Measurements from ENCODE around the gene FAM234B. TPM values are rescaled to one million over a fixed set of nuclear protein-coding genes. Genes with fewer than 3 reads are reported as not detected.
A peak's percentile ranks its signal among the peaks of the same experiment; 100 is the strongest.

Gene FAM234B
- total and polyA plus RNA-seq, 4 donors: 17.2 to 43.7 (median 36.7) TPM

- peak in 1 of 6 donors; percentile 49 for DNase-seq (ENCODE audit: low read depth in 4 of 6, low spot score in 6 of 6)
These were observed 58.4 kb downstream of the FAM234B start for GRCh38 chr12:13102461-13103195.

DNA sequence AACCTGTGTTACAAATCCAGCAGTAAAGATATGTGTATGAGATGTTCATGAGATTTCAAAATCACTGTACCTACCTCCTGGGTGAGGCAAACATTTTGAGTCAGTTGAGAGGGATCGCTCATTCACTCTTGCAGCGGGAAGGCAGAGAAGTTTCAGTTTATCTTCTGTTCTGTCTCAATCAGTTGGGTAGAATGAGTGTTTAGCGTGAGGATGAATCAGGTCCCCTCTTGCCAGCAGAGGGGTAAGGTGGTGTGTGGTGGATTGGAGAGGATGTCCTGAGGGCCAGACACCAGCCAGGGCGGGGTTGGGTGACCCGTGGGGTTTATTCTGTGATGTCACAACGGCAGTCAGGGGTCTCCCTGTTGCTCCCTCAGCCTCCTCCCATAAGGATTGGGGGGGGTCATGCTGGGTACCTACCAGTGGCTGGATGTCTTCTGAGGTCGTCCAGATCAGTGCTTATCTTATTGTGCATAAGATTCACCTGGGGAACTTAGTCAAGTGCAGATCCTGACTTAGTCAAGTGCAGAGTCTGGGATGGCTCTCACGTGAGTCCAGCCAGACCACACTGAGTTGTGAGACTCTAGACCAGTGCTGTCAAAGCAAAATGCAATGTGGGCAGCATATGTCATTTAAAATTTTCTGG is 59.3 kb downstream of the FAM234B start, which contains the start of gene GSG1:
Gene GSG1 (minus strand): TSS at position 277 of the 643 bp plus-strand sequence. CDS start 155 bp downstream, at position 122.
- DNase-seq (ENCODE audit: low read depth in 4 of 6, low spot score in 6 of 6): no peak
- H3K4me1 ChIP-seq (ENCODE audit: control insufficient read depth, insufficient read depth, low read length): peaks cover 22% of the 10 kb centered on the region
- 92% methylated on average over 5 of the region's 8 CpGs for WGBS (ENCODE audit: insufficient coverage)
- peaks cover 4% of the 10 kb centered on the region for H3K9me3 ChIP-seq (ENCODE audit: control insufficient read depth, insufficient read depth, low read length)
- no peak within 1 kb of the TSS for H3K4me3 ChIP-seq (ENCODE audit: low read depth, low read length)
- H3K36me3 ChIP-seq (ENCODE audit: control insufficient read depth, insufficient read depth, low read length): no peaks in the 10 kb centered on the region
- peak within 1 kb of the TSS; percentile 91 for H3K27ac ChIP-seq (ENCODE audit: low read depth, low read length)
- H3K27me3 ChIP-seq (ENCODE audit: control insufficient read depth, insufficient read depth, low read length): no peaks in the 10 kb centered on the region

More at GRCh38 chr12:13102461-13103195, 58.4 kb downstream of the FAM234B start:
- peak overlapping the region; percentile 91 for H3K27ac ChIP-seq (ENCODE audit: low read depth, low read length)
- no peaks in the 10 kb centered on the region for H3K36me3 ChIP-seq (ENCODE audit: control insufficient read depth, insufficient read depth, low read length)
- no peaks in the 10 kb centered on the region for H3K27me3 ChIP-seq (ENCODE audit: control insufficient read depth, insufficient read depth, low read length)
- no peaks in the 10 kb centered on the region for H3K9me3 ChIP-seq (ENCODE audit: control insufficient read depth, insufficient read depth, low read length)
- WGBS (ENCODE audit: insufficient coverage): 36% methylated on average over 6 of the region's 7 CpGs
- H3K4me3 ChIP-seq (ENCODE audit: low read depth, low read length): no peak overlapping the region
- H3K4me1 ChIP-seq (ENCODE audit: control insufficient read depth, insufficient read depth, low read length): peaks cover 22% of the 10 kb centered on the region

DNA sequence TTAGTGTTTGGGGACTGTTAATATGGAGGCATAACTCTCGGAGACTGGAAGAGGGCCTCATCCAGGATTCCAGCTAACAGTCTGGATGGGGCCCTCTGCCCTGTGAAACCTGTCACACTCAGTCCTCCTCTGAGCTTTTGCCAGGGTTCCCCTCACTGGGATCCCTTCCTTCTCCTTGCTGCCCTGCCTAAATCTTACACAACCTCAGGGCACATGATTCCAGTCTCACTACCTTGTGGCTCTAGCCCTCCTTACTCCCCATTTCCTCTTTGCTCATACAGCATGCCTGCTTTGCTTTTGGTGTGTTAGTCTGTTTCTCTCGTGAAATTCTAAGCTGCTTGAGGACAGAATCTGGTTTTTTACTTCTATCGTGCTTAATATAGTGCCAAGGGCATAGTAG is 60.2 kb downstream of the FAM234B start:
- DNase-seq (ENCODE audit: low read depth in 4 of 6, low spot score in 6 of 6): no peak
- Histone ChIP-seq H3K4me1 (ENCODE audit: control insufficient read depth, insufficient read depth, low read length) (peaks cover 22% of the 10 kb centered on the region), H3K9me3 (ENCODE audit: control insufficient read depth, insufficient read depth, low read length) (peaks cover 6% of the 10 kb centered on the region), H3K27ac (ENCODE audit: low read depth, low read length) (no peak overlapping the region), H3K36me3 (ENCODE audit: control insufficient read depth, insufficient read depth, low read length) (no peaks in the 10 kb centered on the region), H3K4me3 (ENCODE audit: low read depth, low read length) (no peak overlapping the region), H3K27me3 (ENCODE audit: control insufficient read depth, insufficient read depth, low read length) (no peaks in the 10 kb centered on the region)
- 100% methylated on average over 1 of the region's 3 CpGs for WGBS (ENCODE audit: insufficient coverage)

DNA sequence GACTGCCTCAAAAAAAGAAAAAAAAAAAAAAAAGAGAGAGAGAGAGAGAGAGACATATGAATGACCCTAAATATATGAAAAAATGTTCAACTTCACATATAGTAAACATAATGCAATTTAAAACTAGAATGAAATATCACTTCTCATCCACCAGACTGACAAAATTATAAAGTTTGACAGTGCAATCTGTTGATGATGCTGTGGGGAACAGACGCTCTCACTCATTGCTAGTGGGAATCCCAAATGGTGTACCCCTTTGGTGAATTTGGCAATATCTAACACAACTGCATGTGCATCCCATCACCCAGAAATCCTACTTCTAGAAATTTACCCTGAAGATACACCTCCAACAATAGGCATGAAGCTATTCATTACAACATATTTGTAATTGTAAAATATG is 61.6 kb downstream of the FAM234B start:
- H3K27ac ChIP-seq (ENCODE audit: low read depth, low read length): no peak overlapping the region
- no peaks in the 10 kb centered on the region for H3K27me3 ChIP-seq (ENCODE audit: control insufficient read depth, insufficient read depth, low read length)
- WGBS (ENCODE audit: insufficient coverage): 100% methylated on average over 1 of the region's 1 CpG
- peaks cover 13% of the 10 kb centered on the region for H3K4me1 ChIP-seq (ENCODE audit: control insufficient read depth, insufficient read depth, low read length)
- no peaks in the 10 kb centered on the region for H3K36me3 ChIP-seq (ENCODE audit: control insufficient read depth, insufficient read depth, low read length)
- H3K9me3 ChIP-seq (ENCODE audit: control insufficient read depth, insufficient read depth, low read length): peaks cover 6% of the 10 kb centered on the region
- H3K4me3 ChIP-seq (ENCODE audit: low read depth, low read length): no peak overlapping the region
- peak in 1 of 6 donors; percentile 65 for DNase-seq (ENCODE audit: low read depth in 4 of 6, low spot score in 6 of 6)

DNA sequence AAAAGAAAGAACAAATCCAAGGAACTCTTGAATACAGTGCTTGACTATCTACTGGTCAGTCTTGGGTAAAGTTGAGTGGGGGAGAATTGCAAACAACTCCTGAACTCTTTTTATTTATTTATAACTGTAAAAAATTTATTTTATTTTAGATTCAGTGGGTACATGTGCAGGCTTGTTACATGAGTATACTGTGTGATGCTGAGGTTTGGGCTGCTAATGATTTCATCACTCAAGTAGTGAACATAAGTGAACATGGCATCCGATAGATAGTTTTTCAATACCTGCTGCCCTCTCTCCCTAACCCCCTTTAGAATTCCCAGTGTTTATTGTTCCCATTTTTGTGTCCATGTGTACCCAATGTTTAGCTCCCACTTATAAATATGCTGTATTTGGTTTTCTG is 62.5 kb downstream of the FAM234B start:
- H3K27me3 ChIP-seq (ENCODE audit: control insufficient read depth, insufficient read depth, low read length): no peaks in the 10 kb centered on the region
- peaks cover 6% of the 10 kb centered on the region for H3K9me3 ChIP-seq (ENCODE audit: control insufficient read depth, insufficient read depth, low read length)
- no peak overlapping the region for H3K4me3 ChIP-seq (ENCODE audit: low read depth, low read length)
- H3K4me1 ChIP-seq (ENCODE audit: control insufficient read depth, insufficient read depth, low read length): peaks cover 7% of the 10 kb centered on the region
- H3K27ac ChIP-seq (ENCODE audit: low read depth, low read length): no peak overlapping the region
- DNase-seq (ENCODE audit: low read depth in 4 of 6, low spot score in 6 of 6): no peak
- WGBS (ENCODE audit: insufficient coverage): no CpG with 5 or more reads among the region's 1 CpG
- no peaks in the 10 kb centered on the region for H3K36me3 ChIP-seq (ENCODE audit: control insufficient read depth, insufficient read depth, low read length)

DNA sequence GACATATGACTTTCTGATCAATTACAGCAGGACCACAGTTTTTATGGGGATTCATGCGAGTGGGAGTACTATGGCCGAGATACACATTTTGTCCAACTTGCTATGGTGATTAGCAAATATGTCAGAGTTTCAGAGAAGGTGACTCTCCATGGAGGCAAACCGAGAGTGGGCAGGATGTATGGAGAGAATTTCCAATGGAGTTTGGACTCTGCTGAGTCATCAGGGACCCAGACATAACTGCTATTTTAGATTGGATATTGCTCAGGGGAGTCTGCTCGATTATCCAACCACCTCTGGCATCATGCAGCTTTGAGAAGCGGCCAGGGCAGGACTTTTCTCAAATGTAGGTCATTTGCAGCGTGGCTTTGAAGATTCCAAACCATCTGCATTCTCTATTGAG is 68.8 kb downstream of the FAM234B start:
- peaks cover 4% of the 10 kb centered on the region for H3K4me1 ChIP-seq (ENCODE audit: control insufficient read depth, insufficient read depth, low read length)
- no peaks in the 10 kb centered on the region for H3K27me3 ChIP-seq (ENCODE audit: control insufficient read depth, insufficient read depth, low read length)
- DNase-seq (ENCODE audit: low read depth in 4 of 6, low spot score in 6 of 6): no peak
- H3K9me3 ChIP-seq (ENCODE audit: control insufficient read depth, insufficient read depth, low read length): peaks cover 6% of the 10 kb centered on the region
- no peaks in the 10 kb centered on the region for H3K36me3 ChIP-seq (ENCODE audit: control insufficient read depth, insufficient read depth, low read length)
- no peak overlapping the region for H3K4me3 ChIP-seq (ENCODE audit: low read depth, low read length)
- WGBS (ENCODE audit: insufficient coverage): 100% methylated on average over 4 of the region's 6 CpGs
- H3K27ac ChIP-seq (ENCODE audit: low read depth, low read length): no peak overlapping the region

DNA sequence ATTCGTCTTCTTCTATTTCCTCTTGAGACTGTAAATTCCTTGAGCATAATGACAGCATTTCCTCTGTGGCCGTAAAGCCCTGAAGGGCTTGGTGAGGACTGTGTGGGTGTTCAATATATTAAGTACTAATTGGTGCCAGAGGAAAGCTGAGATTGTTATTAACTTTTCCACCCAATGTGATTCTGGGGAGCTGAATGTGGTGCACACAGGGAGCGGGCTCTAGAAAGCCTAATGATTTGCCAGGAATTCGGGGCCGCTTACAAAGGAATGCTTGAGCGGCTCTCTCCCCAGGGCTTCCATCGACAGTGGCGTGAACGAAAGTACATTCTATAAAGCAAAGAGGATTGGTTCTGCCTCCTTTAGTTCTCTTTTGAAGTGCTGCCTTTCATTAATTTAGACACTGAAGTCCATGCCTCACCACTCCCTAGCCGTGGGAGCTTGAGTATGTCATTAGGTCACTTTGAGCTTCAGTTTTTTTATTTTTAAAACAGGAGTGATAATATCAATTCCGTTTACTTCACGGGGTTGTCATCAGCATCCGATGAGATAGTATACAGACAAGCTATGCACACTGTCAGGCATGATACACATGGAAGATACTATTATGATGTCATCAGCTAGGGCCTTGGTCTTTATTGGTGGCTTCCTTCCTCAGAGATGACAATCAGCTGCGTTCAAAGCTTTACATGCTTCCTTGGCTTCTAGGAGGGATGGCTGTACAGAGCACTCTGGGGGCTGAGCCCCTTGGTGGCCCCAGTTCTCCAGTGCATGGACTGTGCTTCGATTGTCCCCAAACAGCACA is 70.3 kb downstream of the FAM234B start:
- WGBS (ENCODE audit: insufficient coverage): 29% methylated on average over 10 of the region's 15 CpGs
- H3K36me3 ChIP-seq (ENCODE audit: control insufficient read depth, insufficient read depth, low read length): no peaks in the 10 kb centered on the region
- H3K4me3 ChIP-seq (ENCODE audit: low read depth, low read length): no peak overlapping the region

DNA sequence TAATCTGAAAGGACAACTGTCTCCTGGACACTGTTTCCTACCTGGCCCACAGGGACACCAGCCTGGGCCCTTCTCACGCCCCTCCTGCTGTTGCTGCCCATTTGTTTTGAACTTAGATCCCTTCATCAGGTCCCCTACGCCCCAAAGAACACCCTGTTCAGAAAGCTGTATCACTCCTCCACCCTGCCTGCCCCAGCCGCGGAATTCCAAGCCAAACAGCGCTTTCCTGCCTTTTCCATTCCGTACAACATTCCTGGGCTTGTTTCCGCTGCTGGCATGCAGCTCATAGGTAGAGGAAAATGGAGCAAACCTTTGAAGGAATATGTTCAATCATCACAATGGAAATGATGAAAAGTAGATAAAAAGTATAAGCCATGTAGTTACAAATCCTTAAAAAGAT is 72.1 kb downstream of the FAM234B start:
- 71% methylated on average over 2 of the region's 7 CpGs for WGBS (ENCODE audit: insufficient coverage)
- H3K27me3 ChIP-seq (ENCODE audit: control insufficient read depth, insufficient read depth, low read length): no peaks in the 10 kb centered on the region
- H3K4me1 ChIP-seq (ENCODE audit: control insufficient read depth, insufficient read depth, low read length): peaks cover 4% of the 10 kb centered on the region
- H3K27ac ChIP-seq (ENCODE audit: low read depth, low read length): no peak overlapping the region
- no peaks in the 10 kb centered on the region for H3K36me3 ChIP-seq (ENCODE audit: control insufficient read depth, insufficient read depth, low read length)
- no peaks in the 10 kb centered on the region for H3K9me3 ChIP-seq (ENCODE audit: control insufficient read depth, insufficient read depth, low read length)
- H3K4me3 ChIP-seq (ENCODE audit: low read depth, low read length): no peak overlapping the region
- DNase-seq (ENCODE audit: low read depth in 4 of 6, low spot score in 6 of 6): no peak

More for the DNA sequence above, 70.3 kb downstream of the FAM234B start:
- Histone ChIP-seq H3K9me3 (ENCODE audit: control insufficient read depth, insufficient read depth, low read length) (no peaks in the 10 kb centered on the region), H3K27me3 (ENCODE audit: control insufficient read depth, insufficient read depth, low read length) (no peaks in the 10 kb centered on the region), H3K4me1 (ENCODE audit: control insufficient read depth, insufficient read depth, low read length) (peaks cover 4% of the 10 kb centered on the region), H3K27ac (ENCODE audit: low read depth, low read length) (no peak overlapping the region)
- DNase-seq (ENCODE audit: low read depth in 4 of 6, low spot score in 6 of 6): peak in 2 of 6 donors; percentile 60 to 79

GRCh38 chr12:13117029-13117428 is 72.8 kb downstream of the FAM234B start:
- H3K4me3 ChIP-seq (ENCODE audit: low read depth, low read length): no peak overlapping the region
- peaks cover 4% of the 10 kb centered on the region for H3K4me1 ChIP-seq (ENCODE audit: control insufficient read depth, insufficient read depth, low read length)
- no peaks in the 10 kb centered on the region for H3K27me3 ChIP-seq (ENCODE audit: control insufficient read depth, insufficient read depth, low read length)
- no peak for DNase-seq (ENCODE audit: low read depth in 4 of 6, low spot score in 6 of 6)
- H3K9me3 ChIP-seq (ENCODE audit: control insufficient read depth, insufficient read depth, low read length): no peaks in the 10 kb centered on the region
- no peaks in the 10 kb centered on the region for H3K36me3 ChIP-seq (ENCODE audit: control insufficient read depth, insufficient read depth, low read length)
- no peak overlapping the region for H3K27ac ChIP-seq (ENCODE audit: low read depth, low read length)
- WGBS (ENCODE audit: insufficient coverage): 48% methylated on average over 4 of the region's 6 CpGs

Measured in spinal cord (tissue), 10 donors.